DMS 273 (cell line): ENCODE results near the gene PWWP2B.

Experiments used
- DNase-seq: peaks from one replicate; lab custom pipeline; 2025; ENCODE audit not compliant: unreplicated experiment; lab: John Stamatoyannopoulos, UW

The PWWP2B gene

GRCh38 chr10:132363376-132363775 lies 33.6 kb upstream of the PWWP2B start:
- DNase-seq: no peak

- DNase-seq: peak; percentile 26
These were observed 32.9 kb upstream of the PWWP2B start for GRCh38 chr10:132363921-132364593.

GRCh38 chr10:132364594-132364970 lies 32.4 kb upstream of the PWWP2B start:
- no peak for DNase-seq

- no peak for DNase-seq
These were observed 31.9 kb upstream of the PWWP2B start for GRCh38 chr10:132365102-132365501.

GRCh38 chr10:132366006-132366405 lies 31.0 kb upstream of the PWWP2B start:
- DNase-seq: no peak

GRCh38 chr10:132366499-132366898 lies 30.5 kb upstream of the PWWP2B start:
- DNase-seq: no peak

- DNase-seq: no peak
These were observed 28.6 kb upstream of the PWWP2B start for GRCh38 chr10:132368391-132368790.

- no peak for DNase-seq
These were observed 27.9 kb upstream of the PWWP2B start for GRCh38 chr10:132368881-132369635.

GRCh38 chr10:132369636-132370185 lies 27.3 kb upstream of the PWWP2B start:
- no peak for DNase-seq

GRCh38 chr10:132370426-132371340 lies 26.3 kb upstream of the PWWP2B start:
- DNase-seq: no peak

- no peak for DNase-seq
These were observed 25.3 kb upstream of the PWWP2B start for GRCh38 chr10:132371641-132372081.

- no peak for DNase-seq
These were observed 24.4 kb upstream of the PWWP2B start for GRCh38 chr10:132372516-132373095.

- no peak for DNase-seq
These were observed 23.6 kb upstream of the PWWP2B start for GRCh38 chr10:132373241-132373955.

- DNase-seq: no peak
These were observed 22.8 kb upstream of the PWWP2B start for GRCh38 chr10:132374176-132374575.

- no peak for DNase-seq
These were observed 22.4 kb upstream of the PWWP2B start for GRCh38 chr10:132374612-132375011.

GRCh38 chr10:132375116-132375794 lies 21.7 kb upstream of the PWWP2B start:
- DNase-seq: no peak

GRCh38 chr10:132375795-132376297 lies 21.2 kb upstream of the PWWP2B start:
- DNase-seq: no peak

- no peak for DNase-seq
These were observed 20.6 kb upstream of the PWWP2B start for GRCh38 chr10:132376394-132376851.

- DNase-seq: no peak
These were observed 19.7 kb upstream of the PWWP2B start for GRCh38 chr10:132377326-132377725.
